Measurements from ENCODE around the gene RNFT2. TPM values are rescaled to one million over a fixed set of nuclear protein-coding genes. Genes with fewer than 3 reads are reported as not detected.

RNFT2 gene
- polyA plus RNA-seq, 2 donors = 0.09 to 0.28 TPM

DNA sequence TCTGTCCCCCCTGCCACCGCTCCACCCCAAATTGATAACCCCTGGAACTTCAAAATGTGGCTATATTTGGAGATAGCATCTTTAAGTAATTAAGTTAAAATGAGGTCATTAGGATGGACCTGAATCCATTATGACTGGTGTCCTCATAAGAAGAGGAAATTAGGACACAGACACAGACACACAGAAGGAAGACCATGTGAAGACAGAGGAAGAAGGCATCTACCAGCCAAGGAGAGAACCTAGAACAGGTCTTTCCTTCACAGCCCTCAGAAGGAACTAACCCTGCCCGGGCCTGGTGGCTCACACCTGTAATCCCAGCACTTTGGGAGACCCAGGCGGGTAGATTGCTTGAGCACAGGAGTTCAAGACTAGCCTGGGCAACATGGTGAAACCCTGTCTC lies 146.8 kb downstream of the RNFT2 start:
- H3K27ac ChIP-seq (ENCODE audit: low read depth in 2 of 2, low read length in 1 of 2) = no peak overlapping the region
- H3K4me1 ChIP-seq (ENCODE audit: control insufficient read depth in 2 of 2, insufficient read depth in 2 of 2, low read length in 1 of 2) = peaks cover 0 to 7% of the 10 kb centered on the region in 2 donors
- WGBS, 2 donors = 81 to 92% methylated on average over 3 of the region's 3 CpGs
- no peaks in the 10 kb centered on the region for H3K36me3 ChIP-seq (ENCODE audit: control insufficient read depth in 2 of 2, insufficient read depth in 2 of 2, low read length in 1 of 2)
- H3K9me3 ChIP-seq (ENCODE audit: control insufficient read depth in 2 of 2, insufficient read depth in 1 of 2, low read depth in 1 of 2, low read length in 1 of 2) = no peaks in the 10 kb centered on the region
- H3K4me3 ChIP-seq (ENCODE audit: low read depth in 1 of 2, low read length in 2 of 2) = no peak overlapping the region
- H3K27me3 ChIP-seq (ENCODE audit: control insufficient read depth in 1 of 2, insufficient read depth in 2 of 2, low read length in 2 of 2) = peaks cover 7 to 10% of the 10 kb centered on the region in 2 donors

DNA sequence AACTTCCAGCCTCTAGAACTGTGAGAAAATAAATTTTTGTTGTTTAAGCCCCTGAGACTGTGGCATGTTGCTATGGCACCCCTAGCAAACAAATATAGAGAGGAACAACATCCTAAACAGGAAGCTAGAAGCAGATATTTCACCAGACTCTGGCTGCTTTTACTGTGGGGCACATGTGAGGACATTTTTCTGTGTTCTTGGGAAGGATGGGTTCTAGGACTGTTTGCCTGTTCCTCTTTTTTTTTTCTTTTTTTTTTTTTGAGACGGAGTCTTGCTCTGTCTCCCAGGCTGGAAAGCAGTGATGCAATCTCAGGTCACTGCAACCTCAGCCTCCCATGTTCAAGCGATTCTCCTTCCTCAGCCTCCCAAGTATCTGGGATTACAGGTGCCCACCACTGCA lies 147.4 kb downstream of the RNFT2 start:
- Histone ChIP-seq H3K9me3 (ENCODE audit: control insufficient read depth in 2 of 2, insufficient read depth in 1 of 2, low read depth in 1 of 2, low read length in 1 of 2) (no peaks in the 10 kb centered on the region), H3K4me1 (ENCODE audit: control insufficient read depth in 2 of 2, insufficient read depth in 2 of 2, low read length in 1 of 2) (peaks cover 0 to 6% of the 10 kb centered on the region in 2 donors), H3K4me3 (ENCODE audit: low read depth in 1 of 2, low read length in 2 of 2) (no peak overlapping the region), H3K27me3 (ENCODE audit: control insufficient read depth in 1 of 2, insufficient read depth in 2 of 2, low read length in 2 of 2) (peaks cover 1 to 10% of the 10 kb centered on the region in 2 donors), H3K36me3 (ENCODE audit: control insufficient read depth in 2 of 2, insufficient read depth in 2 of 2, low read length in 1 of 2) (no peaks in the 10 kb centered on the region), H3K27ac (ENCODE audit: low read depth in 2 of 2, low read length in 1 of 2) (no peak overlapping the region)
- 80 to 85% methylated on average over 2 of the region's 2 CpGs for WGBS, 2 donors

- H3K27ac ChIP-seq (ENCODE audit: low read depth in 2 of 2, low read length in 1 of 2) = no peak overlapping the region
- H3K9me3 ChIP-seq (ENCODE audit: control insufficient read depth in 2 of 2, insufficient read depth in 1 of 2, low read depth in 1 of 2, low read length in 1 of 2) = no peaks in the 10 kb centered on the region
- H3K4me1 ChIP-seq (ENCODE audit: control insufficient read depth in 2 of 2, insufficient read depth in 2 of 2, low read length in 1 of 2) = no peaks in the 10 kb centered on the region
- no peak overlapping the region for H3K4me3 ChIP-seq (ENCODE audit: low read depth in 1 of 2, low read length in 2 of 2)
- H3K36me3 ChIP-seq (ENCODE audit: control insufficient read depth in 2 of 2, insufficient read depth in 2 of 2, low read length in 1 of 2) = no peaks in the 10 kb centered on the region
- H3K27me3 ChIP-seq (ENCODE audit: control insufficient read depth in 1 of 2, insufficient read depth in 2 of 2, low read length in 2 of 2) = no peaks in the 10 kb centered on the region
- 90 to 97% methylated on average over 1 of the region's 1 CpG for WGBS, 2 donors
Measured at GRCh38 chr12:116887244-116887643, 149.1 kb downstream of the RNFT2 start.

GRCh38 chr12:116887897-116888296 lies 149.8 kb downstream of the RNFT2 start:
- Histone ChIP-seq H3K9me3 (ENCODE audit: control insufficient read depth in 2 of 2, insufficient read depth in 1 of 2, low read depth in 1 of 2, low read length in 1 of 2) (no peaks in the 10 kb centered on the region), H3K4me3 (ENCODE audit: low read depth in 1 of 2, low read length in 2 of 2) (no peak overlapping the region), H3K27ac (ENCODE audit: low read depth in 2 of 2, low read length in 1 of 2) (no peak overlapping the region), H3K27me3 (ENCODE audit: control insufficient read depth in 1 of 2, insufficient read depth in 2 of 2, low read length in 2 of 2) (no peaks in the 10 kb centered on the region), H3K4me1 (ENCODE audit: control insufficient read depth in 2 of 2, insufficient read depth in 2 of 2, low read length in 1 of 2) (no peaks in the 10 kb centered on the region), H3K36me3 (ENCODE audit: control insufficient read depth in 2 of 2, insufficient read depth in 2 of 2, low read length in 1 of 2) (no peaks in the 10 kb centered on the region)
- WGBS, 2 donors = 68 to 74% methylated on average over 6 of the region's 6 CpGs

- Histone ChIP-seq H3K9me3 (ENCODE audit: control insufficient read depth in 2 of 2, insufficient read depth in 1 of 2, low read depth in 1 of 2, low read length in 1 of 2) (no peaks in the 10 kb centered on the region), H3K4me1 (ENCODE audit: control insufficient read depth in 2 of 2, insufficient read depth in 2 of 2, low read length in 1 of 2) (no peaks in the 10 kb centered on the region), H3K27ac (ENCODE audit: low read depth in 2 of 2, low read length in 1 of 2) (no peak overlapping the region), H3K27me3 (ENCODE audit: control insufficient read depth in 1 of 2, insufficient read depth in 2 of 2, low read length in 2 of 2) (no peaks in the 10 kb centered on the region), H3K4me3 (ENCODE audit: low read depth in 1 of 2, low read length in 2 of 2) (no peak overlapping the region), H3K36me3 (ENCODE audit: control insufficient read depth in 2 of 2, insufficient read depth in 2 of 2, low read length in 1 of 2) (no peaks in the 10 kb centered on the region)
- 93 to 95% methylated on average over 2 of the region's 2 CpGs for WGBS, 2 donors
Measured at GRCh38 chr12:116890330-116890729, 152.2 kb downstream of the RNFT2 start.

GRCh38 chr12:116891019-116891418 lies 152.9 kb downstream of the RNFT2 start:
- Histone ChIP-seq H3K4me3 (ENCODE audit: low read depth in 1 of 2, low read length in 2 of 2) (no peak overlapping the region), H3K27ac (ENCODE audit: low read depth in 2 of 2, low read length in 1 of 2) (no peak overlapping the region), H3K9me3 (ENCODE audit: control insufficient read depth in 2 of 2, insufficient read depth in 1 of 2, low read depth in 1 of 2, low read length in 1 of 2) (no peaks in the 10 kb centered on the region), H3K4me1 (ENCODE audit: control insufficient read depth in 2 of 2, insufficient read depth in 2 of 2, low read length in 1 of 2) (no peaks in the 10 kb centered on the region), H3K27me3 (ENCODE audit: control insufficient read depth in 1 of 2, insufficient read depth in 2 of 2, low read length in 2 of 2) (no peaks in the 10 kb centered on the region), H3K36me3 (ENCODE audit: control insufficient read depth in 2 of 2, insufficient read depth in 2 of 2, low read length in 1 of 2) (no peaks in the 10 kb centered on the region)
- WGBS, 2 donors = 89% methylated on average over 3 of the region's 3 CpGs

DNA sequence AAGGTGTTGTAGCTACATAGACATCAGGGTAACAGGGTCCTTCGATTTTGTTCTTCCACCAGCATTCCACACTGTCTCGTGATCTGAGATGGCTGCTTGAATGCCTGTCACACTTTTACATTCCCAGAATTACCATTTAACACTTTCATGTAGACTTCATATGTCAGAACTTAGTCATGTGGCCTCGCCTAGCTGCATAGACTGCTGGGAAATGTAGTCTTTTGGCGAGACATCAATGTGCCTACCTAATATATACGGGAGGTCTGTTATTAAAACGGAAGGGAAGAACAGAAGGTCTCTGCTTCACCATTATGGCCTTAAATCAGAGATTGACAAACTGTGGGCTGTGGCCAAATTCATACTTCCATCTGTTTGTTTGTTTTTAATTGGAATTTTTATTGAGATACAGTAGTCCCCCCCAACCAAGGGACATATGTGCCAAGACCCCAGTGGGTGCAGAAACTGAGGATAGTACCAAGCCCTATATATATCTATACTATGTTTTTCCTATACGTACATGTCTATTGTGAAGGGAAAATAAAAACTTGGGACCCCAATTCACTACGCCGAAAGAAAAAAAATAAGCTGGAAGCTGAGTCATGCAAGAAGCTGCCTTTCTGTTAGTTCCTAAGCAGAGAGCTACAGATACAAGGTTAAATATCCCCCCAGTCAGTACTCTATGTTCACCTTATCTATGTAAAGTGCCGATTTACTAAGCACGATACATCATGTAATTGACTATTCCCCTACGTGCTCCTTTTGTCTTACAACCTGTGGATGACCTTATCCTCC lies 154.4 kb downstream of the RNFT2 start:
- Histone ChIP-seq H3K9me3 (ENCODE audit: control insufficient read depth in 2 of 2, insufficient read depth in 1 of 2, low read depth in 1 of 2, low read length in 1 of 2) (peaks cover 0 to 3% of the 10 kb centered on the region in 2 donors), H3K36me3 (ENCODE audit: control insufficient read depth in 2 of 2, insufficient read depth in 2 of 2, low read length in 1 of 2) (no peaks in the 10 kb centered on the region), H3K4me3 (ENCODE audit: low read depth in 1 of 2, low read length in 2 of 2) (no peak overlapping the region), H3K27ac (ENCODE audit: low read depth in 2 of 2, low read length in 1 of 2) (no peak overlapping the region), H3K27me3 (ENCODE audit: control insufficient read depth in 1 of 2, insufficient read depth in 2 of 2, low read length in 2 of 2) (no peaks in the 10 kb centered on the region), H3K4me1 (ENCODE audit: control insufficient read depth in 2 of 2, insufficient read depth in 2 of 2, low read length in 1 of 2) (no peaks in the 10 kb centered on the region)
- WGBS, 2 donors = 79 to 82% methylated on average over 12 of the region's 12 CpGs

GRCh38 chr12:116894913-116895312 lies 156.8 kb downstream of the RNFT2 start:
- H3K27ac ChIP-seq (ENCODE audit: low read depth in 2 of 2, low read length in 1 of 2) = no peak overlapping the region
- no peaks in the 10 kb centered on the region for H3K27me3 ChIP-seq (ENCODE audit: control insufficient read depth in 1 of 2, insufficient read depth in 2 of 2, low read length in 2 of 2)
- peaks cover 0 to 3% of the 10 kb centered on the region in 2 donors for H3K9me3 ChIP-seq (ENCODE audit: control insufficient read depth in 2 of 2, insufficient read depth in 1 of 2, low read depth in 1 of 2, low read length in 1 of 2)
- H3K4me3 ChIP-seq (ENCODE audit: low read depth in 1 of 2, low read length in 2 of 2) = no peak overlapping the region
- no peaks in the 10 kb centered on the region for H3K36me3 ChIP-seq (ENCODE audit: control insufficient read depth in 2 of 2, insufficient read depth in 2 of 2, low read length in 1 of 2)
- WGBS, 2 donors = 78 to 79% methylated on average over 3 of the region's 3 CpGs
- H3K4me1 ChIP-seq (ENCODE audit: control insufficient read depth in 2 of 2, insufficient read depth in 2 of 2, low read length in 1 of 2) = no peaks in the 10 kb centered on the region

DNA sequence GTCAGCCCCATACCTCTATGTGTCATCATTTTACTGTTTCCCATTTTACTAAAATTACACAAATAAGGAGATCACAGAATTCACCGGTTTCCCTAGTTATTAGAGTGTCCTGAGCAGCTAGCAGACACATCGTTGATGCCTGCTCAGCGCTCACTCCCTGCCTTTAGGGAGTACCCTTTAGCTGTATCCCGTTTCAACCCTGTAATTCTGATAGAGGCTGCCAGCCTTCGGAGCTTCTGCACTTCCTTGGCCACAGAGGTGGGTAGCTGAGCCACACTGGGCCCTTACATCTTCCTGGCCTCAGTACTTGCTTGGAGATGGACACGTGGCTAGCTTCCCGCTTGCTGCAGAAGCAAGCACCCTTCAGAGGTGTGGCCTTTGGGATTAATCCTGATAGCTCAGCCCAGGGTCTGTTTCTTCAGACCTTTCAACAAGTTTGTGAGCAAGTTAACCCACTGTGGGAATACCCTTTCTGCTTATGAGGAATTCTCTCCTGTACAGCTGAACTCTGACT lies 158.4 kb downstream of the RNFT2 start:
- peaks cover 0 to 3% of the 10 kb centered on the region in 2 donors for H3K9me3 ChIP-seq (ENCODE audit: control insufficient read depth in 2 of 2, insufficient read depth in 1 of 2, low read depth in 1 of 2, low read length in 1 of 2)
- no peaks in the 10 kb centered on the region for H3K36me3 ChIP-seq (ENCODE audit: control insufficient read depth in 2 of 2, insufficient read depth in 2 of 2, low read length in 1 of 2)
- 63 to 64% methylated on average over 7 of the region's 7 CpGs for WGBS, 2 donors
- no peak overlapping the region for H3K27ac ChIP-seq (ENCODE audit: low read depth in 2 of 2, low read length in 1 of 2)
- H3K4me1 ChIP-seq (ENCODE audit: control insufficient read depth in 2 of 2, insufficient read depth in 2 of 2, low read length in 1 of 2) = no peaks in the 10 kb centered on the region
- no peak overlapping the region for H3K4me3 ChIP-seq (ENCODE audit: low read depth in 1 of 2, low read length in 2 of 2)
- no peaks in the 10 kb centered on the region for H3K27me3 ChIP-seq (ENCODE audit: control insufficient read depth in 1 of 2, insufficient read depth in 2 of 2, low read length in 2 of 2)

GRCh38 chr12:116897476-116897875 lies 159.4 kb downstream of the RNFT2 start:
- H3K9me3 ChIP-seq (ENCODE audit: control insufficient read depth in 2 of 2, insufficient read depth in 1 of 2, low read depth in 1 of 2, low read length in 1 of 2) = peaks cover 0 to 3% of the 10 kb centered on the region in 2 donors
- H3K36me3 ChIP-seq (ENCODE audit: control insufficient read depth in 2 of 2, insufficient read depth in 2 of 2, low read length in 1 of 2) = no peaks in the 10 kb centered on the region
- H3K4me1 ChIP-seq (ENCODE audit: control insufficient read depth in 2 of 2, insufficient read depth in 2 of 2, low read length in 1 of 2) = no peaks in the 10 kb centered on the region
- 56 to 81% methylated on average over 4 of the region's 4 CpGs for WGBS, 2 donors
- no peaks in the 10 kb centered on the region for H3K27me3 ChIP-seq (ENCODE audit: control insufficient read depth in 1 of 2, insufficient read depth in 2 of 2, low read length in 2 of 2)
- H3K4me3 ChIP-seq (ENCODE audit: low read depth in 1 of 2, low read length in 2 of 2) = no peak overlapping the region
- H3K27ac ChIP-seq (ENCODE audit: low read depth in 2 of 2, low read length in 1 of 2) = no peak overlapping the region
